Psoas muscle (tissue), 8 donors: ENCODE results near the gene DNAI4. TPM values are rescaled to one million over a fixed set of nuclear protein-coding genes. Genes with fewer than 3 reads are reported as not detected.
"Not testable (repeated sequence)": the region's sequence is repeated elsewhere in the genome, so short reads cannot be mapped to it uniquely, and the experiment has no call there.

ENCODE experiments used
- ATAC-seq, 4 donors: fragments of 200-7000 bp; cut with Tn5 transposase; one replicate each; pipeline ENCODE4 v1.9.1; 2020; ENCODE audit warnings: moderate library complexity in 3 of 4, mild to moderate bottlenecking in 2 of 4
- DNase-seq, 2 donors: peaks; one replicate each; pipeline ENCODE4 v3.0.0-alpha.2; 2020
- H3K27ac ChIP-seq: fragments of 200-600 bp; one replicate; pipeline ENCODE4 v1.8.0; 2022
- H3K27me3 ChIP-seq, 3 donors: fragments of 200-600 bp in 1 of 3; one replicate each; pipeline versions ENCODE4 v1.6.1 to v1.8.0; 2013 to 2022; ENCODE audit warnings: low read length in 2 of 3, mild to moderate bottlenecking in 2 of 3, moderate library complexity in 1 of 3; ENCODE audit not compliant: insufficient read depth in 3 of 3
- H3K36me3 ChIP-seq, 2 donors: fragments of 200-600 bp in 1 of 2; one replicate each; pipeline versions ENCODE4 v1.6.1 to v1.8.0; 2013 to 2022; ENCODE audit warnings: low read depth in 1 of 2, mild to moderate bottlenecking in 1 of 2, moderate library complexity in 1 of 2; ENCODE audit not compliant: insufficient read depth in 1 of 2
- H3K4me1 ChIP-seq: fragments of 200-600 bp; one replicate; pipeline ENCODE4 v1.8.0; 2022
- H3K4me3 ChIP-seq: fragments of 200-600 bp; one replicate; pipeline ENCODE4 v1.8.0; 2022; ENCODE audit warnings: mild to moderate bottlenecking
- H3K9me3 ChIP-seq: fragments of 200-600 bp; one replicate; pipeline ENCODE4 v1.8.0; 2022
- WGBS, 3 donors: extraction: QIAGEN DNeasy Blood & Tissue Kit; methylation state at CpG; one replicate each; pipeline versions ENCODE4 v1.1.6 to v1.1.7; 2013; 5-methylcytosine and 5-hydroxymethylcytosine counted together
- intact Hi-C, 2 donors: fragments of 100-400 bp; cut with DNase I; formaldehyde crosslinking; loops; one replicate each; pipeline versions ENCODE4 v1.11.0 to v1.14.2; 2022
- polyA plus RNA-seq, 3 donors: library from polyadenylated mRNA; stranded (reverse); fragments of 200-250 nt; gene quantifications; one replicate each; pipeline ENCODE4 v1.2.3, GENCODE V29; 2013
- total RNA-seq, 4 donors: library from RNA; stranded (reverse); fragmentation: NEBNext Ultra II Directional in 2 of 4; extraction: Animal tissue kit (Norgen Biotek cat#: 25700) in 2 of 4; gene quantifications; one replicate each; pipeline versions ENCODE4 v1.2.1 to v1.2.4, GENCODE V29; 2021 to 2023
- TF ChIP-seq, protein P1 (sequence below): fragments of 200-600 bp; IDR thresholded peaks from one replicate; pipeline ENCODE4 v1.8.0; 2022; ENCODE audit warnings: antibody characterized with exemption
- donor health status: healthy with polysubstance abuse.
- donor health status: DM: no; HTN: no; CAD: no; lungs with moderate emphysema.
- donor health status: Bipolar disorder and iron deficiency.
- donor health status: healthy.
- donor health status: DM: yes; HTN: yes; CAD: no.
- donor health status: DM: no; HTN: no; CAD: no.
- donor health status: DM: no; HTN: no; CAD: no.
- donor health status: DM: yes; HTN: yes; CAD: no.

The DNAI4 gene
- total and polyA plus RNA-seq, 7 donors, result 0.18 to 6.5 (median 4.5) TPM

DNA sequence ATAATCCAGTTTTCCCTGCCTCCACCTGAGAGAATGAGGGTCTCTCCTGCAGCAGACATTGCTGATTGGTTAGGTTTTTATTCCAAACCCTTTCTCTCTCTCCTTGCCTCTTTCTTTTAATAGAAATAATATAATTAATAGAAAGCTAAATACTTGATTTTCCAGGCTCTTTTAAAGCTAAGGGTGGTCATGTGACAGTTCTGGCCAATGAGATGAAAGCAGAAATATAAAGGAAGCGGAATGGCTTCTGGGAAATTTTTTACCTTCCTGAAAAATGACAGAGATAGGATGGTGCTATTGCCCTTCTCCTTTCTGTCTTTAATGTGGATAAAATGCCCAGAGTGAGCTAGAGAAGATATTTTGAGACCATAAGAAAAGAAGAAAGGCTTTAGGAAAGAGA lies 35.6 kb downstream of the DNAI4 start:
- no peak for ATAC-seq
- DNase-seq, result no peak
- 97 to 100% (median 97%) methylated on average over 1 of the region's 1 CpG for WGBS, 3 donors
- Histone ChIP-seq H3K4me1 (no peaks in the 10 kb centered on the region), H3K27ac (no peak overlapping the region), H3K36me3 (no peaks in the 10 kb centered on the region), H3K4me3 (no peak overlapping the region), H3K9me3 (peaks cover under 1% of the 10 kb centered on the region), H3K27me3 (no peaks in the 10 kb centered on the region)
- TF ChIP-seq, protein P1, sequence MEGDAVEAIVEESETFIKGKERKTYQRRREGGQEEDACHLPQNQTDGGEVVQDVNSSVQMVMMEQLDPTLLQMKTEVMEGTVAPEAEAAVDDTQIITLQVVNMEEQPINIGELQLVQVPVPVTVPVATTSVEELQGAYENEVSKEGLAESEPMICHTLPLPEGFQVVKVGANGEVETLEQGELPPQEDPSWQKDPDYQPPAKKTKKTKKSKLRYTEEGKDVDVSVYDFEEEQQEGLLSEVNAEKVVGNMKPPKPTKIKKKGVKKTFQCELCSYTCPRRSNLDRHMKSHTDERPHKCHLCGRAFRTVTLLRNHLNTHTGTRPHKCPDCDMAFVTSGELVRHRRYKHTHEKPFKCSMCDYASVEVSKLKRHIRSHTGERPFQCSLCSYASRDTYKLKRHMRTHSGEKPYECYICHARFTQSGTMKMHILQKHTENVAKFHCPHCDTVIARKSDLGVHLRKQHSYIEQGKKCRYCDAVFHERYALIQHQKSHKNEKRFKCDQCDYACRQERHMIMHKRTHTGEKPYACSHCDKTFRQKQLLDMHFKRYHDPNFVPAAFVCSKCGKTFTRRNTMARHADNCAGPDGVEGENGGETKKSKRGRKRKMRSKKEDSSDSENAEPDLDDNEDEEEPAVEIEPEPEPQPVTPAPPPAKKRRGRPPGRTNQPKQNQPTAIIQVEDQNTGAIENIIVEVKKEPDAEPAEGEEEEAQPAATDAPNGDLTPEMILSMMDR, result no peak
- intact Hi-C loops, result no loop called here

DNA sequence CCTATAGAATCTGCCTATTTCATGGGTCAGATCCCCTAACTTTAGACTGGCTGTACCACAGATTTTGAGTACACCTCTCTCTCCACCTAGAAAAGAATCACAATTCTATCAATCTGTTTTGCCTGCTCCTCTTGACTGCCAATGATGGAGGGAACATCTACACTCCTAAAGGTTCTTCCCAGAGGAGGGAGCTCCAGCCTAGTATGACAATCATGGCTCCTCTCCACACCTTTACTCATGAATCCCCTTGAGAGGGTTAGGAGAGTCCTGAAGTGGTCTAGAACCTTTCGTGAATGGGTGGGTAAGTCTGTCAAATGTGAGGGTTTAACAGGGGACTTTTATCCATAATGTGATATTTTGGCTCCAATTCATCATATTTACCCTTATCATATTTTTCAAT lies 48.0 kb downstream of the DNAI4 start:
- 83 to 97% (median 93%) methylated on average over 1 of the region's 1 CpG for WGBS, 3 donors
- TF ChIP-seq, protein P1, result no peak
- intact Hi-C loops, result no loop called here
- Histone ChIP-seq H3K9me3 (no peaks in the 10 kb centered on the region), H3K4me3 (no peak overlapping the region), H3K36me3 (no peaks in the 10 kb centered on the region), H3K27me3 (no peaks in the 10 kb centered on the region), H3K4me1 (no peaks in the 10 kb centered on the region), H3K27ac (no peak overlapping the region)
- ATAC-seq (no peak), DNase-seq (no peak)

DNA sequence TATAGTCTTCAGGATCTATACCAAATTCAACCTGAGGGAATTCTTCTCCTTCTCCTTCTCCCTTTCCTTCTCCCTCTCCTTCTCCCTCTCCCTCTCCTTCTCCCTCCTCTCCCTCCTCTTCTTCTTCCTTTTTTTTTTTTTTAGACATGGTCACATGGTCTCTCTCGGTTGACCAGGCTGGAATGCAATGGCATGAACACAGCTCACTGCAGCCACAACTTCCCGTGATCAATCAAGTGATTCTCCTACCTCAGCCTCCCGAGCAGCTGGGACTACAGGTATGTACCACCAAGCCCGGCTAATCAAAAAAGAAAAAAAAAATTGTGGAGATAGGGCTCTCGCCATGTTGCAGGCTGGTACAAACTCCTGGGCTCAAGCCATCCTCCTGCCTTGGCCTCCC lies 51.5 kb downstream of the DNAI4 start:
- Histone ChIP-seq H3K4me3 (no peak overlapping the region), H3K4me1 (no peaks in the 10 kb centered on the region), H3K27me3 (no peaks in the 10 kb centered on the region), H3K27ac (no peak overlapping the region), H3K36me3 (no peaks in the 10 kb centered on the region), H3K9me3 (no peaks in the 10 kb centered on the region)
- TF ChIP-seq, protein P1, result no peak
- ATAC-seq, result no peak
- 85 to 91% (median 90%) methylated on average over 5 of the region's 5 CpGs for WGBS, 3 donors
- DNase-seq, result no peak
- intact Hi-C loops, result no loop called here

DNA sequence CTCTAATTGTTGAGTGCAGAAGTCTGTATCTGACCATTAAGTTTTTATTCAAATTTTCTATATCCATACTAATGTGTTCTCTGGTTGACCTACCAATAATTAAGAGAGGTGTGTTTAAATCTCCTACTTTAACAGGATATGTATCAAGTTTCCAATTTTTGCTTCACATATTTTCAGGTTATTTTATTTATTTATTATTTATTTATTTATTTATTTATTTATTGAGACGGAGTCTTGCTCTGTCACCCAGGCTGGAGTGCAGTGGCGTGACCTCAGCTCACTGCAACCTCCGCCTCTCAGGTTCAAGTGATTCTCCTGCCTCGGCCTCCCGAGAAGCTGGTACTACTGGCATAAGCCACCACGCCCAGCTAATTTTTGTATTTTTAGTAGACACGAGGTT lies 52.6 kb downstream of the DNAI4 start:
- H3K27ac ChIP-seq, H3K27me3 ChIP-seq, H3K36me3 ChIP-seq, ATAC-seq, H3K9me3 ChIP-seq, H3K4me3 ChIP-seq, DNase-seq, H3K4me1 ChIP-seq, intact Hi-C loops: not testable (repeated sequence)
- 94 to 97% (median 95%) methylated on average over 7 of the region's 7 CpGs for WGBS, 3 donors

DNA sequence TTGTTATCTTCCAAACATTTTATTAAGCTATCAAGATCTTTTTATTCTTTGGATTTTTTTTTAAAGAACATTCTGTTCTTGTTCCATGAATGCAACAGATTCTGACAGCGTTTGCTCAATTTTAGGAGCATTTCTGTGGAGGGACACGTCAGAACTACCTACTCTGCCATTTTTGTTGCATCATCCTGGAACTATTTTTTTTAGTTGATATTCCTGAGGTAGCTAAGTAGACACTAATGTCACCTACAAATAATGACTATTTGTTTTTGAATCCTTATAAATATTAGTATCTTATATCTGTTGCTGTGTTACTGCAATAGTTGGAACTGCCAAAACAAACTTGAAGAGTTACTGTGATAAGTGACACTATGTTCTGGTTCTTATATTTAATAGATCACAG lies 57.2 kb downstream of the DNAI4 start:
- TF ChIP-seq, protein P1, result no peak
- no peaks in the 10 kb centered on the region for H3K9me3 ChIP-seq
- ATAC-seq (no peak), DNase-seq (no peak)
- no peak overlapping the region for H3K4me3 ChIP-seq
- no peaks in the 10 kb centered on the region for H3K27me3 ChIP-seq
- 70 to 89% (median 78%) methylated on average over 2 of the region's 2 CpGs for WGBS, 3 donors
- no peaks in the 10 kb centered on the region for H3K36me3 ChIP-seq
- no peaks in the 10 kb centered on the region for H3K4me1 ChIP-seq
- intact Hi-C loops, result loop anchor here in 1 of 2 donors (2.0 kb wide), 1 partner anchor 47 kb away; no protein-coding TSS in a partner anchor
- H3K27ac ChIP-seq, result no peak overlapping the region
